Central memory CD8-positive, alpha-beta T cell (primary cell): Measurements from ENCODE around the gene CNOT3.
A peak's percentile ranks its signal among the peaks of the same experiment; 100 is the strongest.

Experiments
- ATAC-seq: fragments of 150-1000 bp; cut with Tn5 transposase; replicated peaks from 2 replicates; pipeline ENCODE4 v1.10.0; 2022; ENCODE audit warnings: mild to moderate bottlenecking, moderate FRiP score, moderate number of reproducible peaks; ENCODE audit not compliant: poor library complexity, severe bottlenecking; ENCODE audit errors: extremely low read depth
- DNase-seq, 2 donors: peaks; one replicate each; pipeline ENCODE4 v3.0.0; 2021; ENCODE audit warnings: low spot score in 2 of 2
- H3K27ac Mint-ChIP-seq: one replicate; pipeline ENCODE4 v1.8.0; 2022; ENCODE audit warnings: low read depth, mild to moderate bottlenecking, moderate library complexity, mixed read lengths
- H3K27me3 Mint-ChIP-seq: one replicate; pipeline ENCODE4 v1.8.0; 2022; ENCODE audit warnings: mixed read lengths
- H3K36me3 Mint-ChIP-seq: one replicate; pipeline ENCODE4 v1.8.0; 2022; ENCODE audit warnings: mild to moderate bottlenecking, moderate library complexity, mixed read lengths; ENCODE audit not compliant: insufficient read depth
- H3K4me1 Mint-ChIP-seq: one replicate; pipeline ENCODE4 v1.8.0; 2022; ENCODE audit warnings: mixed read lengths
- H3K4me3 Mint-ChIP-seq: one replicate; pipeline ENCODE4 v1.8.0; 2022; ENCODE audit warnings: mild to moderate bottlenecking, moderate library complexity, mixed read lengths
- H3K9me3 Mint-ChIP-seq: one replicate; pipeline ENCODE4 v1.8.0; 2022; ENCODE audit warnings: mixed read lengths

The CNOT3 gene

GRCh38 chr19:54201172-54201701, 63.7 kb downstream of the CNOT3 start:
- peak overlapping the region; percentile 99 for H3K4me3 Mint-ChIP-seq
- H3K4me1 Mint-ChIP-seq, result peaks cover 47% of the 10 kb centered on the region
- peak overlapping the region; percentile 100 for H3K27ac Mint-ChIP-seq
- ATAC-seq (peak; percentile 59), DNase-seq (peak in 1 of 2 donors; percentile 28)
- H3K36me3 Mint-ChIP-seq, result peaks cover 53% of the 10 kb centered on the region
- no peaks in the 10 kb centered on the region for H3K9me3 Mint-ChIP-seq
- H3K27me3 Mint-ChIP-seq, result no peaks in the 10 kb centered on the region

DNA sequence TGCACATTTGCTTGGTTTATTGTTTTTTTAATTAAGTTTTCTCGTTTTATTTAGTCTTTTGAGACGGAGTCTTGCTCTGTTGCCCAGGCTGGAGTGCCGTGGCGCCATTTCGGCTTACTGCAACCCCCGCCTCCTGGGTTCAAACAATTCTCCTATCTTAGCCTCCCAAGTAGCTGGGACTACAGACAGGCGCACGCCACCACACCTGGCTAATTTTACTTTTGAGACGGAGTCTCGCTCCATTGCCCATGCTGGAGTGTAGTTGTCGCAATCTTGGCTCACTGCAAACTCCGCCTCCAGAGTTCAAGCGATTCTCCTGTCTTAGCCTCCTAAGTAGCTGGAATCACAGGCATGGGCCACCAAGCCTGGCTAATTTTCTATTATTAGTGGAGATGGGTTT, 64.4 kb downstream of the CNOT3 start:
- H3K9me3 Mint-ChIP-seq, result no peaks in the 10 kb centered on the region
- H3K36me3 Mint-ChIP-seq, result peaks cover 58% of the 10 kb centered on the region
- ATAC-seq (no peak), DNase-seq (no peak)
- H3K27me3 Mint-ChIP-seq, result no peaks in the 10 kb centered on the region
- peaks cover 47% of the 10 kb centered on the region for H3K4me1 Mint-ChIP-seq
- peak overlapping the region; percentile 99 for H3K4me3 Mint-ChIP-seq
- peak overlapping the region; percentile 100 for H3K27ac Mint-ChIP-seq

DNA sequence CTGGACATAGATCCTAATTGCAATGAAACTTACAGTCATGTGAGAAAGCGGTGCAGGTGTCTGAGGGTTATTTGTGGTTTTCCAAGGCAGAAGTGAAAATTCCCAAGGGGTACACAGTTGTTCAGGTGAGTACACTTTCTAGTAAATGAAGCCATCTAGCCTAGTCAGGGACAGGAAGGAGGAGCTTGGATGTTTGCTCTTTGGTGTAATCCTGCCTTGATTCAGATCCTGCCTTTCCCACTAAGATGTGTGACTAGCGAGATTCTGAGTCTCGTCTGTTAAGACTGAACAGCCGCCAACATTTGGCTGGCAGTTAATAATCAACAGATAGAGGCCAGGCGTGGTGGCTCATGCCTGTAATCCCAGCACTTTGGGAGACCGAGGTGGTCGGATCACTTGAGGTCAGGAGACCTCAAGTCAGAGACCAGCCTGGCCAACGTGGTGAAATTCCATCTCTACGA, 65.6 kb downstream of the CNOT3 start:
- H3K36me3 Mint-ChIP-seq, result peaks cover 70% of the 10 kb centered on the region
- peak overlapping the region; percentile 41 for H3K27ac Mint-ChIP-seq
- ATAC-seq, result no peak
- H3K27me3 Mint-ChIP-seq, result no peaks in the 10 kb centered on the region
- peak overlapping the region; percentile 99 for H3K4me3 Mint-ChIP-seq
- no peak for DNase-seq
- H3K9me3 Mint-ChIP-seq, result no peaks in the 10 kb centered on the region
- peaks cover 56% of the 10 kb centered on the region for H3K4me1 Mint-ChIP-seq

GRCh38 chr19:54204767-54205468, 67.4 kb downstream of the CNOT3 start:
- H3K27me3 Mint-ChIP-seq, result no peaks in the 10 kb centered on the region
- no peaks in the 10 kb centered on the region for H3K9me3 Mint-ChIP-seq
- peaks cover 78% of the 10 kb centered on the region for H3K36me3 Mint-ChIP-seq
- DNase-seq (no peak), ATAC-seq (no peak)
- peaks cover 73% of the 10 kb centered on the region for H3K4me1 Mint-ChIP-seq
- H3K4me3 Mint-ChIP-seq, result peak overlapping the region; percentile 99
- no peak overlapping the region for H3K27ac Mint-ChIP-seq
